HCT116 (cell line): Measurements from ENCODE around the gene MACF1.

Experiments
- EGR1 ChIP-seq: IDR thresholded peaks from 2 replicates; pipeline ENCODE4 v1.6.1; 2012; ENCODE audit warnings: low read depth
- EZH2phosphoT487 ChIP-seq: fragments of 200-600 bp; IDR thresholded peaks from 2 replicates; pipeline ENCODE4 v1.6.1; 2018; ENCODE audit warnings: antibody characterized with exemption, borderline replicate concordance
- MAX ChIP-seq: IDR thresholded peaks from 2 replicates; pipeline ENCODE4 v1.6.1; 2012
- POLR2A ChIP-seq: IDR thresholded peaks from 2 replicates; pipeline ENCODE4 v1.7.0; 2011; ENCODE audit warnings: borderline replicate concordance; ENCODE audit not compliant: insufficient read depth, insufficient read length; ENCODE audit errors: extremely low read depth
- SRF ChIP-seq: IDR thresholded peaks from 2 replicates; pipeline ENCODE4 v1.6.1; 2012; ENCODE audit warnings: low read depth
- YY1 ChIP-seq: IDR thresholded peaks from 2 replicates; pipeline ENCODE4 v1.6.1; 2011; ENCODE audit warnings: low read length, low read depth, moderate library complexity, mild to moderate bottlenecking; ENCODE audit not compliant: insufficient replicate concordance; ENCODE audit errors: extremely low read depth
- TF ChIP-seq, protein P1 (sequence below), 3 experiments: fragments of 200-600 bp in 1 of 3; sonication (generic) in 1 of 3; IDR thresholded peaks in 2 of 3; conservative IDR thresholded peaks in 1 of 3; 2 replicates each; pipeline ENCODE4 v1.5.1; 2012 to 2017; ENCODE audit warnings: low read depth in 2 of 3, low read length in 2 of 3, antibody characterized with exemption in 1 of 3, borderline replicate concordance in 1 of 3, control low read depth in 1 of 3, mild to moderate bottlenecking in 1 of 3, mixed read lengths in 1 of 3, mixed run types in 1 of 3, moderate library complexity in 1 of 3; ENCODE audit not compliant: insufficient read depth in 1 of 3
- TF ChIP-seq, protein P2 (sequence below): IDR thresholded peaks from 2 replicates; pipeline ENCODE4 v1.6.1; 2011; ENCODE audit warnings: mild to moderate bottlenecking, low read length, moderate library complexity; ENCODE audit not compliant: insufficient replicate concordance; ENCODE audit errors: extremely low read depth

- TF ChIP-seq, protein P1, sequence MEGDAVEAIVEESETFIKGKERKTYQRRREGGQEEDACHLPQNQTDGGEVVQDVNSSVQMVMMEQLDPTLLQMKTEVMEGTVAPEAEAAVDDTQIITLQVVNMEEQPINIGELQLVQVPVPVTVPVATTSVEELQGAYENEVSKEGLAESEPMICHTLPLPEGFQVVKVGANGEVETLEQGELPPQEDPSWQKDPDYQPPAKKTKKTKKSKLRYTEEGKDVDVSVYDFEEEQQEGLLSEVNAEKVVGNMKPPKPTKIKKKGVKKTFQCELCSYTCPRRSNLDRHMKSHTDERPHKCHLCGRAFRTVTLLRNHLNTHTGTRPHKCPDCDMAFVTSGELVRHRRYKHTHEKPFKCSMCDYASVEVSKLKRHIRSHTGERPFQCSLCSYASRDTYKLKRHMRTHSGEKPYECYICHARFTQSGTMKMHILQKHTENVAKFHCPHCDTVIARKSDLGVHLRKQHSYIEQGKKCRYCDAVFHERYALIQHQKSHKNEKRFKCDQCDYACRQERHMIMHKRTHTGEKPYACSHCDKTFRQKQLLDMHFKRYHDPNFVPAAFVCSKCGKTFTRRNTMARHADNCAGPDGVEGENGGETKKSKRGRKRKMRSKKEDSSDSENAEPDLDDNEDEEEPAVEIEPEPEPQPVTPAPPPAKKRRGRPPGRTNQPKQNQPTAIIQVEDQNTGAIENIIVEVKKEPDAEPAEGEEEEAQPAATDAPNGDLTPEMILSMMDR (IDR thresholded peaks at IDR 0.05 in 2 of 3, conservative IDR thresholded peaks at IDR 0.05 in 1 of 3; ENCODE audit: borderline replicate concordance in 1 of 3, insufficient read depth in 1 of 3, low read depth in 2 of 3, low read length in 2 of 3) = no peak
- TF ChIP-seq EZH2phosphoT487 (no peak), SRF (no peak), EGR1 (no peak), POLR2A (no peak), MAX (no peak), YY1 (no peak)
- TF ChIP-seq, protein P2, sequence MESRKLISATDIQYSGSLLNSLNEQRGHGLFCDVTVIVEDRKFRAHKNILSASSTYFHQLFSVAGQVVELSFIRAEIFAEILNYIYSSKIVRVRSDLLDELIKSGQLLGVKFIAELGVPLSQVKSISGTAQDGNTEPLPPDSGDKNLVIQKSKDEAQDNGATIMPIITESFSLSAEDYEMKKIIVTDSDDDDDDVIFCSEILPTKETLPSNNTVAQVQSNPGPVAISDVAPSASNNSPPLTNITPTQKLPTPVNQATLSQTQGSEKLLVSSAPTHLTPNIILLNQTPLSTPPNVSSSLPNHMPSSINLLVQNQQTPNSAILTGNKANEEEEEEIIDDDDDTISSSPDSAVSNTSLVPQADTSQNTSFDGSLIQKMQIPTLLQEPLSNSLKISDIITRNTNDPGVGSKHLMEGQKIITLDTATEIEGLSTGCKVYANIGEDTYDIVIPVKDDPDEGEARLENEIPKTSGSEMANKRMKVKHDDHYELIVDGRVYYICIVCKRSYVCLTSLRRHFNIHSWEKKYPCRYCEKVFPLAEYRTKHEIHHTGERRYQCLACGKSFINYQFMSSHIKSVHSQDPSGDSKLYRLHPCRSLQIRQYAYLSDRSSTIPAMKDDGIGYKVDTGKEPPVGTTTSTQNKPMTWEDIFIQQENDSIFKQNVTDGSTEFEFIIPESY = no peak
These were observed 64.4 kb downstream of the MACF1 start for GRCh38 chr1:39268906-39269305.
